Stimulated activated naive CD4-positive, alpha-beta T cell treated with Interleukin-2 at 50 U/mL for 16 hours (primary cell): Measurements from ENCODE around the gene MARVELD2.
"Not testable (repeated sequence)": the region's sequence is repeated elsewhere in the genome, so short reads cannot be mapped to it uniquely, and the experiment has no call there.

Experiments used
- DNase-seq: peaks from one replicate; lab custom pipeline; 2025; lab: John Stamatoyannopoulos, UW

The MARVELD2 gene

GRCh38 chr5:69414885-69415583, at the start of gene MARVELD2:
TSS of gene MARVELD2 (plus strand) at chr5:69415116. CDS start at chr5:69419386, 4,270 bp downstream.
- DNase-seq = peak; percentile 42

- no peak for DNase-seq
Observed at GRCh38 chr5:69367697-69368279, 47.1 kb upstream of the MARVELD2 start.

GRCh38 chr5:69368458-69369339, 46.2 kb upstream of the MARVELD2 start:
- peak; percentile 18 for DNase-seq

- DNase-seq = peak; percentile 92
Observed at GRCh38 chr5:69369340-69370121, 45.4 kb upstream of the MARVELD2 start, which contains the start of the genes AK6, RAD17 and TAF9. TSS of gene AK6 (minus strand) at chr5:69369520. CDS start at chr5:69369490, 30 bp downstream. TSS of gene RAD17 (plus strand) at chr5:69369818. CDS start at chr5:69372209, 2,391 bp downstream. TSS of gene TAF9 (minus strand) at chr5:69369520. CDS start at chr5:69365737, 3,783 bp downstream.

- not testable (repeated sequence) for DNase-seq
Observed at GRCh38 chr5:69370335-69370734, 44.6 kb upstream of the MARVELD2 start.

GRCh38 chr5:69372394-69372793, 42.5 kb upstream of the MARVELD2 start:
- DNase-seq = no peak

- no peak for DNase-seq
Observed at GRCh38 chr5:69374911-69375446, 39.9 kb upstream of the MARVELD2 start.

GRCh38 chr5:69378376-69378775, 36.5 kb upstream of the MARVELD2 start:
- no peak for DNase-seq

- DNase-seq = no peak
Observed at GRCh38 chr5:69404659-69405330, 10.1 kb upstream of the MARVELD2 start.

GRCh38 chr5:69415584-69415958, 655 bp downstream of the MARVELD2 start:
- DNase-seq = no peak

GRCh38 chr5:69416180-69416579, 1.3 kb downstream of the MARVELD2 start:
- no peak for DNase-seq

- no peak for DNase-seq
Observed at GRCh38 chr5:69416699-69417098, 1.8 kb downstream of the MARVELD2 start.

GRCh38 chr5:69418554-69418953, 3.6 kb downstream of the MARVELD2 start:
- DNase-seq = no peak

GRCh38 chr5:69431424-69432303, 16.7 kb downstream of the MARVELD2 start:
- no peak for DNase-seq

GRCh38 chr5:69432412-69433206, 17.7 kb downstream of the MARVELD2 start:
- no peak for DNase-seq

GRCh38 chr5:69435276-69435884, 20.5 kb downstream of the MARVELD2 start:
- DNase-seq = not testable (repeated sequence)

GRCh38 chr5:69444127-69444754, 29.3 kb downstream of the MARVELD2 start:
- no peak for DNase-seq

- DNase-seq = no peak
Observed at GRCh38 chr5:69449511-69449910, 34.6 kb downstream of the MARVELD2 start.
